SK-N-SH treated with all-trans-retinoic acid at 6 μM for 48 hours (cell line): ENCODE measurements around the gene MICU2.

ENCODE experiments used
- ATAC-seq: fragments of 200-7000 bp; cut with Tn5 transposase; 3 replicates; pipeline ENCODE4 v1.9.1; 2020; ENCODE audit warnings: mild to moderate bottlenecking, moderate library complexity
- ARNTL ChIP-seq: fragments of 450-650 bp; formaldehyde crosslinking; IDR thresholded peaks from 2 replicates; pipeline ENCODE4 v1.5.0; 2020; ENCODE audit warnings: low read depth, mild to moderate bottlenecking, moderate library complexity, borderline replicate concordance
- BACH2 ChIP-seq: fragments of 250-450 bp; sonication (Bioruptor Pico); IDR thresholded peaks from 2 replicates; pipeline ENCODE4 v1.9.0; 2021; ENCODE audit warnings: mild to moderate bottlenecking, borderline replicate concordance
- CREB5 ChIP-seq: fragments of 250-450 bp; sonication (Bioruptor Pico); IDR thresholded peaks from 2 replicates; pipeline ENCODE4 v1.5.1; 2020; ENCODE audit warnings: low read depth, mild to moderate bottlenecking, moderate library complexity
- CSDC2 ChIP-seq: fragments of 250-450 bp; sonication (Bioruptor Pico); IDR thresholded peaks from 2 replicates; pipeline ENCODE4 v1.5.0; 2020; ENCODE audit warnings: mild to moderate bottlenecking, moderate library complexity
- CSRNP3 ChIP-seq: fragments of 250-450 bp; sonication (Bioruptor Pico); IDR thresholded peaks from 2 replicates; pipeline ENCODE4 v1.5.1; 2021; ENCODE audit warnings: mild to moderate bottlenecking, moderate library complexity
- ESRRG ChIP-seq: fragments of 250-450 bp; sonication (Bioruptor Pico); IDR thresholded peaks from 2 replicates; pipeline ENCODE4 v1.6.1; 2021; ENCODE audit warnings: mild to moderate bottlenecking
- GLIS3 ChIP-seq: fragments of 250-450 bp; sonication (Bioruptor Pico); IDR thresholded peaks from 2 replicates; pipeline ENCODE4 v1.5.0; 2020; ENCODE audit warnings: mild to moderate bottlenecking, moderate library complexity
- ISL1 ChIP-seq: fragments of 250-450 bp; sonication (Bioruptor Pico); IDR thresholded peaks from 2 replicates; pipeline ENCODE4 v2.1.2; 2022; ENCODE audit warnings: mild to moderate bottlenecking, moderate library complexity
- OSR1 ChIP-seq: fragments of 250-450 bp; sonication (Bioruptor Pico); IDR thresholded peaks from 2 replicates; pipeline ENCODE4 v1.8.0; 2022; ENCODE audit warnings: moderate library complexity, mild to moderate bottlenecking, inconsistent platforms
- PPARA ChIP-seq: fragments of 250-450 bp; sonication (Bioruptor Pico); IDR thresholded peaks from 2 replicates; pipeline ENCODE4 v1.5.0; 2020; ENCODE audit warnings: mild to moderate bottlenecking, borderline replicate concordance
- RARB ChIP-seq: fragments of 250-450 bp; sonication (Bioruptor Pico); IDR thresholded peaks from 2 replicates; pipeline ENCODE4 v1.8.0; 2021; ENCODE audit warnings: mild to moderate bottlenecking, moderate library complexity
- SNAI2 ChIP-seq: fragments of 250-450 bp; sonication (Bioruptor Pico); IDR thresholded peaks from 2 replicates; pipeline ENCODE4 v1.5.0; 2020; ENCODE audit warnings: mild to moderate bottlenecking, moderate library complexity
- TCF4 ChIP-seq: fragments of 250-450 bp; sonication (Bioruptor Pico); IDR thresholded peaks from 2 replicates; pipeline ENCODE4 v1.8.0; 2021; ENCODE audit warnings: mild to moderate bottlenecking, moderate library complexity, borderline replicate concordance
- TOX ChIP-seq: fragments of 250-450 bp; sonication (Bioruptor Pico); IDR thresholded peaks from 2 replicates; pipeline ENCODE4 v1.8.0; 2021; ENCODE audit warnings: mild to moderate bottlenecking, moderate library complexity, borderline replicate concordance
- TSHZ2 ChIP-seq: fragments of 250-450 bp; sonication (Bioruptor Pico); IDR thresholded peaks from 2 replicates; pipeline ENCODE4 v1.5.0; 2020; ENCODE audit warnings: mild to moderate bottlenecking, moderate library complexity
- ZC3H10 ChIP-seq: fragments of 250-450 bp; sonication (Bioruptor Pico); IDR thresholded peaks from 2 replicates; pipeline ENCODE4 v1.5.1; 2021; ENCODE audit warnings: mild to moderate bottlenecking, moderate library complexity
- ZFP30 ChIP-seq: fragments of 450-650 bp; formaldehyde crosslinking; IDR thresholded peaks from 2 replicates; pipeline ENCODE4 v1.5.0; 2022; ENCODE audit warnings: mild to moderate bottlenecking, moderate library complexity
- ZNF565 ChIP-seq: fragments of 450-650 bp; formaldehyde crosslinking; conservative IDR thresholded peaks from 2 replicates; pipeline ENCODE4 v1.5.0; 2020; ENCODE audit warnings: low read depth, mild to moderate bottlenecking, moderate library complexity
- ZNF8 ChIP-seq: fragments of 450-650 bp; formaldehyde crosslinking; IDR thresholded peaks from 2 replicates; pipeline ENCODE4 v1.5.0; 2020; ENCODE audit warnings: mild to moderate bottlenecking, moderate library complexity

The MICU2 gene

GRCh38 chr13:21616205-21616866 is 12.4 kb upstream of the MICU2 start (continued):
- no peak for TF ChIP-seq TSHZ2 (CRISPR knock-in tag)

- no peak for ATAC-seq
- TF ChIP-seq SNAI2 (CRISPR knock-in tag), result no peak
Observed at GRCh38 chr13:21615427-21615826, 11.5 kb upstream of the MICU2 start.

DNA sequence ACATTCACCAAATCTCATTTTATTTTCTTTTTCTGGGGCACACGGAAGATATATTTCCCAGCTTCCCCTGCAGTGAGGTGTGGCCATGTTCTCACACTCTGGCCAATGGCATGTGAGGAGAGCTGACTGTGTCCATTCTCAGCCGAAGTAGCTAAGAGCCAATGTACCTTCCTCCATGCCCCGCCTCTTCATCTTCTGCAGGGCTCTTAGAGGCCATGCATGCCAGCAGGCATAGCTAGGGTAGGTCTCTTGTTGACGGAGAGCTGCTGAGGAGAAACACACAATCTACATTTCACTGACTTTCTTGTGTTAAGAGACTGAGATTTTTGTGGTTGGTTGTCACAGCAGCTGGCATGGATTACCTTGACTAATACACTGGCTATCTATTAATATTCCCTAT is 9.8 kb upstream of the MICU2 start:
- peak; percentile 64 for ATAC-seq

DNA sequence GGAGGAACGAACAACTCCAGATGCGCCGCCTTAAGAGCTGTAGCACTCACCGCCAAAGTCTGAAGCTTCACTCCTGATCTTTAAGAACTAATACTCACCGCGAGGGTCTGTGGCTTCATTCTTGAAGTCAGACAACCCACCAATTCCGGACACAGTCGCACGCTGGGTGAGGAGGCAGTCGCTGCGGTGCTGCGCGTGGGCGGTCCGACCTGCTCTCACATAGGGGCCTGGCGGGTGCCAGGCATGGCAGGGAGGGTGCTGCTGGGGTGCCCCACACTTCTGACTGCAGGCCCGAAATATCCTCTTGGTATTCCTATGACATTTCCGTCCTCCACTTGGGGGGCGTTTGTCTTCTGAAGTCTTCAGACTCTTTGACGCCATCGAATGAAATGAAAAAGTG is 7.4 kb upstream of the MICU2 start:
- ATAC-seq, result no peak
- TF ChIP-seq ZC3H10 (CRISPR knock-in tag) (no peak), CSDC2 (no peak), TCF4 (CRISPR knock-in tag) (no peak), CREB5 (no peak), TOX (CRISPR knock-in tag) (no peak), PPARA (CRISPR knock-in tag) (no peak), ZFP30 (CRISPR knock-in tag) (no peak), ESRRG (CRISPR knock-in tag) (no peak), ZNF565 (CRISPR knock-in tag) (no peak), GLIS3 (CRISPR knock-in tag) (no peak)

More for the DNA sequence above, 9.8 kb upstream of the MICU2 start:
- no peak for TF ChIP-seq ZC3H10 (CRISPR knock-in tag)
- TF ChIP-seq RARB (CRISPR knock-in tag), result no peak
- no peak for TF ChIP-seq ZNF8 (CRISPR knock-in tag)
- no peak for TF ChIP-seq CSDC2
- TF ChIP-seq CSRNP3 (CRISPR knock-in tag), result no peak
- TF ChIP-seq BACH2, result no peak
- no peak for TF ChIP-seq TOX (CRISPR knock-in tag)
- TF ChIP-seq ESRRG (CRISPR knock-in tag), result no peak
- TF ChIP-seq ZFP30 (CRISPR knock-in tag), result no peak
- TF ChIP-seq ARNTL, result no peak
- no peak for TF ChIP-seq PPARA (CRISPR knock-in tag)
- TF ChIP-seq TCF4 (CRISPR knock-in tag), result no peak
- no peak for TF ChIP-seq CREB5
- no peak for TF ChIP-seq TSHZ2 (CRISPR knock-in tag)
- no peak for TF ChIP-seq ISL1
- no peak for TF ChIP-seq OSR1 (CRISPR knock-in tag)
- TF ChIP-seq GLIS3 (CRISPR knock-in tag), result no peak
- TF ChIP-seq, all 23 proteins: peak for 0
